WTC11 (cell line): ENCODE results near the gene CLN5. TPM values are rescaled to one million over a fixed set of nuclear protein-coding genes. Genes with fewer than 3 reads are reported as not detected.

Experiments
- ATAC-seq: fragments of 200-7000 bp; cut with Tn5 transposase; 2 replicates; pipeline ENCODE4 v1.10.0; 2021; ENCODE audit warnings: mild to moderate bottlenecking, moderate library complexity
- CTCF ChIA-PET: fragments of 300-600 bp; sonication (Branson Sonifier 250); formaldehyde crosslinking; loops from one replicate; lab custom pipeline; 2021; ENCODE audit warnings: antibody characterized with exemption; lab: Charles Lee
- POLR2A ChIA-PET: fragments of 350-600 bp; sonication (Branson Sonifier 250); formaldehyde crosslinking; loops from one replicate; lab custom pipeline; 2021; ENCODE audit warnings: antibody characterized with exemption; lab: Charles Lee
- DNase-seq: peaks from one replicate; pipeline ENCODE4 v3.0.0; 2021; ENCODE audit warnings: low spot score
- H3K27ac Mint-ChIP-seq: 2 replicates; pipeline ENCODE4 v1.8.0; 2021; ENCODE audit warnings: mixed read lengths
- H3K27me3 Mint-ChIP-seq: 2 replicates; pipeline ENCODE4 v1.8.0; 2021; ENCODE audit warnings: low read depth, mild to moderate bottlenecking, moderate library complexity, mixed read lengths
- H3K36me3 Mint-ChIP-seq: 2 replicates; pipeline ENCODE4 v1.8.0; 2021; ENCODE audit warnings: mixed read lengths
- H3K4me1 Mint-ChIP-seq: 2 replicates; pipeline ENCODE4 v1.8.0; 2022; ENCODE audit warnings: mixed read lengths
- H3K4me3 Mint-ChIP-seq: 2 replicates; pipeline ENCODE4 v1.8.0; 2021; ENCODE audit warnings: mild to moderate bottlenecking, moderate library complexity, mixed read lengths
- H3K9me3 Mint-ChIP-seq: 2 replicates; pipeline ENCODE4 v1.8.0; 2021; ENCODE audit warnings: mixed read lengths
- CREB1 ChIP-seq: sonication (generic); formaldehyde crosslinking; IDR thresholded peaks from 2 replicates; pipeline ENCODE4 v1.8.0; 2023; ENCODE audit warnings: mild to moderate bottlenecking, missing genetic modification reagents
- EMX1 ChIP-seq: fragments of 250-450 bp; sonication (Bioruptor Pico); IDR thresholded peaks from 2 replicates; pipeline ENCODE4 v1.8.0; 2021; ENCODE audit warnings: mild to moderate bottlenecking
- GABPB1 ChIP-seq: sonication (generic); formaldehyde crosslinking; IDR thresholded peaks from 2 replicates; pipeline ENCODE4 v1.8.1; 2023; ENCODE audit warnings: mild to moderate bottlenecking, missing genetic modification reagents
- IRF2 ChIP-seq: sonication (generic); formaldehyde crosslinking; IDR thresholded peaks from 2 replicates; pipeline ENCODE4 v1.8.0; 2022; ENCODE audit warnings: low read depth, missing genetic modification reagents, borderline replicate concordance
- JUN ChIP-seq: sonication (generic); formaldehyde crosslinking; IDR thresholded peaks from 2 replicates; pipeline ENCODE4 v1.8.0; 2023; ENCODE audit warnings: mild to moderate bottlenecking, missing genetic modification reagents
- MYBL2 ChIP-seq: sonication (generic); formaldehyde crosslinking; IDR thresholded peaks from 2 replicates; pipeline ENCODE4 v1.8.1; 2023; ENCODE audit warnings: mild to moderate bottlenecking, moderate library complexity, missing genetic modification reagents
- NFYB ChIP-seq: sonication (generic); formaldehyde crosslinking; conservative IDR thresholded peaks from 2 replicates; pipeline ENCODE4 v1.8.0; 2022; ENCODE audit warnings: low read depth, missing genetic modification reagents
- TCF7 ChIP-seq: sonication (generic); formaldehyde crosslinking; IDR thresholded peaks from 2 replicates; pipeline ENCODE4 v1.8.0; 2022; ENCODE audit warnings: mild to moderate bottlenecking, low read depth, missing genetic modification reagents, moderate library complexity
- TEAD1 ChIP-seq: sonication (generic); formaldehyde crosslinking; IDR thresholded peaks from 2 replicates; pipeline ENCODE4 v1.8.0; 2022; ENCODE audit warnings: mild to moderate bottlenecking, missing genetic modification reagents
- ZNF219 ChIP-seq: sonication (generic); formaldehyde crosslinking; IDR thresholded peaks from 2 replicates; pipeline ENCODE4 v1.8.0; 2023; ENCODE audit warnings: missing genetic modification reagents, mild to moderate bottlenecking, borderline replicate concordance
- ZNF512 ChIP-seq: sonication (generic); formaldehyde crosslinking; IDR thresholded peaks from 2 replicates; pipeline ENCODE4 v1.8.1; 2022; ENCODE audit warnings: missing genetic modification reagents, borderline replicate concordance
- ZNF532 ChIP-seq: fragments of 250-450 bp; sonication (Bioruptor Pico); IDR thresholded peaks from 2 replicates; pipeline ENCODE4 v1.9.0; 2021; ENCODE audit warnings: mild to moderate bottlenecking, borderline replicate concordance
- total RNA-seq: library from RNA; stranded (reverse); gene quantifications from 3 replicates; pipeline ENCODE4 v1.2.3, GENCODE V29; 2021
- TF ChIP-seq, protein P1 (sequence below): sonication (generic); formaldehyde crosslinking; IDR thresholded peaks from 2 replicates; pipeline ENCODE4 v1.8.1; 2022; ENCODE audit warnings: mild to moderate bottlenecking, moderate library complexity, missing genetic modification reagents
- TF ChIP-seq, protein P2 (sequence below): sonication (generic); formaldehyde crosslinking; IDR thresholded peaks from 2 replicates; pipeline ENCODE4 v1.8.1; 2022; ENCODE audit warnings: low read depth, mild to moderate bottlenecking, moderate library complexity, missing genetic modification reagents, borderline replicate concordance
- TF ChIP-seq, protein P3 (sequence below): fragments of 250-450 bp; sonication (Bioruptor Pico); IDR thresholded peaks from 2 replicates; pipeline ENCODE4 v1.9.0; 2021; ENCODE audit warnings: mild to moderate bottlenecking
- TF ChIP-seq, protein P4 (sequence below): sonication (generic); formaldehyde crosslinking; IDR thresholded peaks from 2 replicates; pipeline ENCODE4 v1.8.0; 2022; ENCODE audit warnings: missing genetic modification reagents
- TF ChIP-seq, protein P5 (sequence below): sonication (generic); formaldehyde crosslinking; IDR thresholded peaks from 2 replicates; pipeline ENCODE4 v1.8.1; 2023; ENCODE audit warnings: mild to moderate bottlenecking, missing genetic modification reagents, borderline replicate concordance

The CLN5 gene
- total RNA-seq, 1 experiment from 2014 or later = 9.2 TPM

DNA sequence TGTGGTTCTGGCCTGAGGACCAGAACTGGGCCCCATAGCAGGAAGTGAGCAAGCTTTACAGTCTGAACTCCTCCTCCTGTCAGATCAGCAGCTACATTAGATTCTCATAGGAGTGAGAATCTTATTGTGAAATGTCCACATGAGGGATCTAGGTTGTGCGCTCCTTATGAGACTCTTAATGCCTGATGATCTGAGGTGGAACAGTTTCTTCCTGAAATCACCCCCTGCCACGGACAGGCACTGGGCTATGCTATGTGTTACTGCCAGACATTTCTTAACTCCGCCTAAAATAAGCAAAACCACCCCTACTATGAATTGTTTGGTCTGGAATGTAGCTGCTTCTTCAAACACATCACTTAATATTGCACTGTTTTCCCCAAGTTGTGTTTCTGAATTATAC lies 30.5 kb downstream of the CLN5 start:
- no peak for DNase-seq
- Mint-ChIP-seq H3K9me3 (no peaks in the 10 kb centered on the region), H3K4me3 (no peak overlapping the region), H3K27ac (no peak overlapping the region), H3K27me3 (no peaks in the 10 kb centered on the region), H3K4me1 (peaks cover 26% of the 10 kb centered on the region), H3K36me3 (peaks cover 2% of the 10 kb centered on the region)
- CTCF ChIA-PET = no interaction called here
- POLR2A ChIA-PET = no interaction called here
- TF ChIP-seq NFYB (no peak), ZNF532 (CRISPR knock-in tag) (no peak), ZNF512 (CRISPR knock-in tag) (no peak), TCF7 (CRISPR knock-in tag) (no peak), IRF2 (no peak), GABPB1 (no peak), CREB1 (CRISPR knock-in tag) (no peak), MYBL2 (CRISPR knock-in tag) (no peak), JUN (CRISPR knock-in tag) (no peak), EMX1 (CRISPR knock-in tag) (no peak), TEAD1 (no peak), ZNF219 (CRISPR knock-in tag) (no peak)
- TF ChIP-seq, protein P1, sequence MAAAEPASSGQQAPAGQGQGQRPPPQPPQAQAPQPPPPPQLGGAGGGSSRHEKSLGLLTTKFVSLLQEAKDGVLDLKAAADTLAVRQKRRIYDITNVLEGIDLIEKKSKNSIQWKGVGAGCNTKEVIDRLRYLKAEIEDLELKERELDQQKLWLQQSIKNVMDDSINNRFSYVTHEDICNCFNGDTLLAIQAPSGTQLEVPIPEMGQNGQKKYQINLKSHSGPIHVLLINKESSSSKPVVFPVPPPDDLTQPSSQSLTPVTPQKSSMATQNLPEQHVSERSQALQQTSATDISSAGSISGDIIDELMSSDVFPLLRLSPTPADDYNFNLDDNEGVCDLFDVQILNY = no peak
- TF ChIP-seq, protein P2, sequence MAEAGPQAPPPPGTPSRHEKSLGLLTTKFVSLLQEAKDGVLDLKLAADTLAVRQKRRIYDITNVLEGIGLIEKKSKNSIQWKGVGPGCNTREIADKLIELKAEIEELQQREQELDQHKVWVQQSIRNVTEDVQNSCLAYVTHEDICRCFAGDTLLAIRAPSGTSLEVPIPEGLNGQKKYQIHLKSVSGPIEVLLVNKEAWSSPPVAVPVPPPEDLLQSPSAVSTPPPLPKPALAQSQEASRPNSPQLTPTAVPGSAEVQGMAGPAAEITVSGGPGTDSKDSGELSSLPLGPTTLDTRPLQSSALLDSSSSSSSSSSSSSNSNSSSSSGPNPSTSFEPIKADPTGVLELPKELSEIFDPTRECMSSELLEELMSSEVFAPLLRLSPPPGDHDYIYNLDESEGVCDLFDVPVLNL (CRISPR knock-in tag) = no peak
- TF ChIP-seq, protein P3, sequence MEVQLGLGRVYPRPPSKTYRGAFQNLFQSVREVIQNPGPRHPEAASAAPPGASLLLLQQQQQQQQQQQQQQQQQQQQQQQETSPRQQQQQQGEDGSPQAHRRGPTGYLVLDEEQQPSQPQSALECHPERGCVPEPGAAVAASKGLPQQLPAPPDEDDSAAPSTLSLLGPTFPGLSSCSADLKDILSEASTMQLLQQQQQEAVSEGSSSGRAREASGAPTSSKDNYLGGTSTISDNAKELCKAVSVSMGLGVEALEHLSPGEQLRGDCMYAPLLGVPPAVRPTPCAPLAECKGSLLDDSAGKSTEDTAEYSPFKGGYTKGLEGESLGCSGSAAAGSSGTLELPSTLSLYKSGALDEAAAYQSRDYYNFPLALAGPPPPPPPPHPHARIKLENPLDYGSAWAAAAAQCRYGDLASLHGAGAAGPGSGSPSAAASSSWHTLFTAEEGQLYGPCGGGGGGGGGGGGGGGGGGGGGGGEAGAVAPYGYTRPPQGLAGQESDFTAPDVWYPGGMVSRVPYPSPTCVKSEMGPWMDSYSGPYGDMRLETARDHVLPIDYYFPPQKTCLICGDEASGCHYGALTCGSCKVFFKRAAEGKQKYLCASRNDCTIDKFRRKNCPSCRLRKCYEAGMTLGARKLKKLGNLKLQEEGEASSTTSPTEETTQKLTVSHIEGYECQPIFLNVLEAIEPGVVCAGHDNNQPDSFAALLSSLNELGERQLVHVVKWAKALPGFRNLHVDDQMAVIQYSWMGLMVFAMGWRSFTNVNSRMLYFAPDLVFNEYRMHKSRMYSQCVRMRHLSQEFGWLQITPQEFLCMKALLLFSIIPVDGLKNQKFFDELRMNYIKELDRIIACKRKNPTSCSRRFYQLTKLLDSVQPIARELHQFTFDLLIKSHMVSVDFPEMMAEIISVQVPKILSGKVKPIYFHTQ (CRISPR knock-in tag) = no peak
- TF ChIP-seq, protein P4, sequence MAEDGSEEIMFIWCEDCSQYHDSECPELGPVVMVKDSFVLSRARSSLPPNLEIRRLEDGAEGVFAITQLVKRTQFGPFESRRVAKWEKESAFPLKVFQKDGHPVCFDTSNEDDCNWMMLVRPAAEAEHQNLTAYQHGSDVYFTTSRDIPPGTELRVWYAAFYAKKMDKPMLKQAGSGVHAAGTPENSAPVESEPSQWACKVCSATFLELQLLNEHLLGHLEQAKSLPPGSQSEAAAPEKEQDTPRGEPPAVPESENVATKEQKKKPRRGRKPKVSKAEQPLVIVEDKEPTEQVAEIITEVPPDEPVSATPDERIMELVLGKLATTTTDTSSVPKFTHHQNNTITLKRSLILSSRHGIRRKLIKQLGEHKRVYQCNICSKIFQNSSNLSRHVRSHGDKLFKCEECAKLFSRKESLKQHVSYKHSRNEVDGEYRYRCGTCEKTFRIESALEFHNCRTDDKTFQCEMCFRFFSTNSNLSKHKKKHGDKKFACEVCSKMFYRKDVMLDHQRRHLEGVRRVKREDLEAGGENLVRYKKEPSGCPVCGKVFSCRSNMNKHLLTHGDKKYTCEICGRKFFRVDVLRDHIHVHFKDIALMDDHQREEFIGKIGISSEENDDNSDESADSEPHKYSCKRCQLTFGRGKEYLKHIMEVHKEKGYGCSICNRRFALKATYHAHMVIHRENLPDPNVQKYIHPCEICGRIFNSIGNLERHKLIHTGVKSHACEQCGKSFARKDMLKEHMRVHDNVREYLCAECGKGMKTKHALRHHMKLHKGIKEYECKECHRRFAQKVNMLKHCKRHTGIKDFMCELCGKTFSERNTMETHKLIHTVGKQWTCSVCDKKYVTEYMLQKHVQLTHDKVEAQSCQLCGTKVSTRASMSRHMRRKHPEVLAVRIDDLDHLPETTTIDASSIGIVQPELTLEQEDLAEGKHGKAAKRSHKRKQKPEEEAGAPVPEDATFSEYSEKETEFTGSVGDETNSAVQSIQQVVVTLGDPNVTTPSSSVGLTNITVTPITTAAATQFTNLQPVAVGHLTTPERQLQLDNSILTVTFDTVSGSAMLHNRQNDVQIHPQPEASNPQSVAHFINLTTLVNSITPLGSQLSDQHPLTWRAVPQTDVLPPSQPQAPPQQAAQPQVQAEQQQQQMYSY = no peak
- TF ChIP-seq, protein P5, sequence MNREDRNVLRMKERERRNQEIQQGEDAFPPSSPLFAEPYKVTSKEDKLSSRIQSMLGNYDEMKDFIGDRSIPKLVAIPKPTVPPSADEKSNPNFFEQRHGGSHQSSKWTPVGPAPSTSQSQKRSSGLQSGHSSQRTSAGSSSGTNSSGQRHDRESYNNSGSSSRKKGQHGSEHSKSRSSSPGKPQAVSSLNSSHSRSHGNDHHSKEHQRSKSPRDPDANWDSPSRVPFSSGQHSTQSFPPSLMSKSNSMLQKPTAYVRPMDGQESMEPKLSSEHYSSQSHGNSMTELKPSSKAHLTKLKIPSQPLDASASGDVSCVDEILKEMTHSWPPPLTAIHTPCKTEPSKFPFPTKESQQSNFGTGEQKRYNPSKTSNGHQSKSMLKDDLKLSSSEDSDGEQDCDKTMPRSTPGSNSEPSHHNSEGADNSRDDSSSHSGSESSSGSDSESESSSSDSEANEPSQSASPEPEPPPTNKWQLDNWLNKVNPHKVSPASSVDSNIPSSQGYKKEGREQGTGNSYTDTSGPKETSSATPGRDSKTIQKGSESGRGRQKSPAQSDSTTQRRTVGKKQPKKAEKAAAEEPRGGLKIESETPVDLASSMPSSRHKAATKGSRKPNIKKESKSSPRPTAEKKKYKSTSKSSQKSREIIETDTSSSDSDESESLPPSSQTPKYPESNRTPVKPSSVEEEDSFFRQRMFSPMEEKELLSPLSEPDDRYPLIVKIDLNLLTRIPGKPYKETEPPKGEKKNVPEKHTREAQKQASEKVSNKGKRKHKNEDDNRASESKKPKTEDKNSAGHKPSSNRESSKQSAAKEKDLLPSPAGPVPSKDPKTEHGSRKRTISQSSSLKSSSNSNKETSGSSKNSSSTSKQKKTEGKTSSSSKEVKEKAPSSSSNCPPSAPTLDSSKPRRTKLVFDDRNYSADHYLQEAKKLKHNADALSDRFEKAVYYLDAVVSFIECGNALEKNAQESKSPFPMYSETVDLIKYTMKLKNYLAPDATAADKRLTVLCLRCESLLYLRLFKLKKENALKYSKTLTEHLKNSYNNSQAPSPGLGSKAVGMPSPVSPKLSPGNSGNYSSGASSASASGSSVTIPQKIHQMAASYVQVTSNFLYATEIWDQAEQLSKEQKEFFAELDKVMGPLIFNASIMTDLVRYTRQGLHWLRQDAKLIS (CRISPR knock-in tag) = no peak
- ATAC-seq = no peak
